AG04449 (cell line): ENCODE measurements around the gene TTBK1.

Experiments
- CTCF ChIA-PET: fragments of 350-600 bp; formaldehyde crosslinking; extraction: SDS; loops from one replicate; lab custom pipeline; 2021; ENCODE audit warnings: antibody characterized with exemption; lab: Yijun Ruan, JAX
- POLR2A ChIA-PET: fragments of 400-600, 350-600 bp; formaldehyde crosslinking; extraction: SDS; loops from one replicate; lab custom pipeline; 2020; ENCODE audit warnings: antibody characterized with exemption, inconsistent platforms; lab: Yijun Ruan, JAX
- DNase-seq: peaks from one replicate; pipeline ENCODE4 v3.0.0-alpha.2; 2010; ENCODE audit warnings: low read depth, low spot score
- H3K4me3 ChIP-seq: 2 replicates; pipeline ENCODE4 v1.5.1; 2011; ENCODE audit warnings: low read depth, mild to moderate bottlenecking, control low read depth, low read length
- TF ChIP-seq, protein P1 (sequence below): IDR thresholded peaks from one replicate; pipeline ENCODE4 v1.5.1; 2011; ENCODE audit warnings: mild to moderate bottlenecking, moderate library complexity, low read length, control low read depth, inconsistent platforms; ENCODE audit not compliant: insufficient read depth; ENCODE audit errors: missing control alignments

The TTBK1 gene

DNA sequence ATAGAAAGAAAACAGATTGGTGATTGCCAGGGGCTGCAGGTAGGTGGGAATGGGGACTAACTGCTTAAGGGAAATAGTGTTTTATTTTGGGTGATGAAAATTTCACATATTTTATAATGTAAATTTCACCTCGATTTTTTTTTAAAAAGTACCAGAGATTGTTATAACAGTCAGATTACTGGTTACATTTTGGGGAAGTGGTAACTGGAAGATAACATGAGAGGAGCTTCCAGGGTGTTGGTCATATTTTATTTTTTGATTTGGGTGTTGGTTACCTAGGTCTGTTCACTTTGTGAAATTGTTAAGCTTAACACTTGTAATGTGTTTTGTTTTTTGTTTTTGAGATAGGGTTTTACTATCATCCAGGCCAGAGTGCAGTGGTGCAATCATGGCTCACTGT, 82.6 kb downstream of the TTBK1 start:
- ChIA-PET POLR2A (no interaction called here), CTCF (interaction anchor here (0.8 to 1.7 kb wide), 2 partner anchors 8 to 30 kb away, joined by 3 to 9 read pairs; no protein-coding TSS in a partner anchor)

GRCh38 chr6:43328528-43328927, 85.2 kb downstream of the TTBK1 start:
- CTCF ChIA-PET: interaction anchor here (1.6 kb wide), 1 partner anchor 100 kb away, joined by 5 read pairs; the partner anchor contains the start of gene DNPH1
- POLR2A ChIA-PET: no interaction called here
- TF ChIP-seq, protein P1, sequence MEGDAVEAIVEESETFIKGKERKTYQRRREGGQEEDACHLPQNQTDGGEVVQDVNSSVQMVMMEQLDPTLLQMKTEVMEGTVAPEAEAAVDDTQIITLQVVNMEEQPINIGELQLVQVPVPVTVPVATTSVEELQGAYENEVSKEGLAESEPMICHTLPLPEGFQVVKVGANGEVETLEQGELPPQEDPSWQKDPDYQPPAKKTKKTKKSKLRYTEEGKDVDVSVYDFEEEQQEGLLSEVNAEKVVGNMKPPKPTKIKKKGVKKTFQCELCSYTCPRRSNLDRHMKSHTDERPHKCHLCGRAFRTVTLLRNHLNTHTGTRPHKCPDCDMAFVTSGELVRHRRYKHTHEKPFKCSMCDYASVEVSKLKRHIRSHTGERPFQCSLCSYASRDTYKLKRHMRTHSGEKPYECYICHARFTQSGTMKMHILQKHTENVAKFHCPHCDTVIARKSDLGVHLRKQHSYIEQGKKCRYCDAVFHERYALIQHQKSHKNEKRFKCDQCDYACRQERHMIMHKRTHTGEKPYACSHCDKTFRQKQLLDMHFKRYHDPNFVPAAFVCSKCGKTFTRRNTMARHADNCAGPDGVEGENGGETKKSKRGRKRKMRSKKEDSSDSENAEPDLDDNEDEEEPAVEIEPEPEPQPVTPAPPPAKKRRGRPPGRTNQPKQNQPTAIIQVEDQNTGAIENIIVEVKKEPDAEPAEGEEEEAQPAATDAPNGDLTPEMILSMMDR: no peak
- DNase-seq: no peak
- no peak overlapping the region for H3K4me3 ChIP-seq

More for the DNA sequence above, 82.6 kb downstream of the TTBK1 start:
- no peak for DNase-seq
- TF ChIP-seq, protein P1: no peak
- no peak overlapping the region for H3K4me3 ChIP-seq

DNA sequence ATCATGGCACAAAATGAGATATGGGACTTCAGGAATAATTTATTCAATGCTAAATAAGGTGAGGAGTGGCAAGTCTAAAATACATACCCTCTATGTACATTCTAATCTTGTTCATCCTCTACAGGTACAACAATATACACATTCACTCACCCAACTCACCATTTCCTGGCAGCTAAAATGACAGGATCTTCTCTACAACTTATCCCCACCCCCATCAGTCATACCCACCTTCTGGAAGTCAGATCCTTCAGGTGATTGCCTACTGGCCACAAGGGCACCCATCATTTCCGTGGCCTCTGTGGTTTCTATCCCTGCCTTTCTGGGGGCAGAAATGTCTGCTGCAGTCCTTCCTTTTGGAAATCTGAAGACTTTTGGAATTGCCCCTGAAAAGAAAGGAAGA, 88.2 kb downstream of the TTBK1 start:
- ChIA-PET POLR2A (interaction anchor here (0.6 kb wide), 1 partner anchor 10 kb away, joined by 4 read pairs; no protein-coding TSS in a partner anchor), CTCF (interaction anchor here (0.8 to 1.3 kb wide), 2 partner anchors 68 to 102 kb away, joined by 3 read pairs; partner anchors contain the start of gene DNPH1)
- no peak overlapping the region for H3K4me3 ChIP-seq
- DNase-seq: no peak
- TF ChIP-seq, protein P1: no peak

GRCh38 chr6:43331891-43332290, 88.6 kb downstream of the TTBK1 start:
- no peak overlapping the region for H3K4me3 ChIP-seq
- DNase-seq: no peak
- TF ChIP-seq, protein P1: no peak
- CTCF ChIA-PET: no interaction called here
- POLR2A ChIA-PET: no interaction called here

GRCh38 chr6:43334466-43335095, 91.3 kb downstream of the TTBK1 start:
- CTCF ChIA-PET: interaction anchor here (0.7 to 9.8 kb wide), 35 partner anchors 9 to 264 kb away, joined by 3 to 156 read pairs (median 5); partner anchors contain the start of genes DNPH1, SLC22A7 and ZNF318
- TF ChIP-seq, protein P1: peak; percentile 42
- no peak overlapping the region for H3K4me3 ChIP-seq
- POLR2A ChIA-PET: no interaction called here
- peak; percentile 9 for DNase-seq

DNA sequence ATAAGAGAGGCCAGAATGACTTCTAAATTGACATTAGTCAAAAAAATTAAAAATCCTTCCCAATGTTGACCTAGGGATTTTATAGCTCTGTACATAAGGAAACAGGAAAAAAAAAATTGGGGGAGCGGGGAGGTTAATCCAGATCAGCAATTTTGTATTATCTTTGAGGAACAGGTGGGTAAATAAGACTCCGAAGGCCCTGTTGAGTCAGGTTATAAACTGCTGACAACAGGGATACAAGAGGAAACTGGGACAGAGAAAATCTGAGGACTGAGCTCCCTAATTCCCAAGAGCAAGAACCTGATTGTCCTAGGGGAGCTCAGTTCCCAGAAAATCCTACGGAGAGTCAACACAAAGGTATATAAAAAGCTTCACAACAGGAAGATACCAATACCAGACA, 92.2 kb downstream of the TTBK1 start:
- CTCF ChIA-PET: interaction anchor here (0.7 to 9.8 kb wide), 19 partner anchors 9 to 264 kb away, joined by 3 to 156 read pairs (median 7); partner anchors contain the start of gene DNPH1
- TF ChIP-seq, protein P1: no peak
- DNase-seq: no peak
- POLR2A ChIA-PET: no interaction called here
- no peak overlapping the region for H3K4me3 ChIP-seq
